Activated T-helper 2 cell treated with anti-CD3 and anti-CD28 coated beads, Interferon-gamma antibody, Interleukin-2, Interleukin-4, amounts not matched to agents 10 μg/mL and 5 μg/mL and 100 μg/mL, durations not matched to agents 14 hours and 24 hours and 36 hours (primary cell): ENCODE results near the gene DEFB118. TPM values are rescaled to one million over a fixed set of nuclear protein-coding genes. Genes with fewer than 3 reads are reported as not detected.

ENCODE experiments used
- DNase-seq: peaks from one replicate; pipeline ENCODE4 v3.0.0; 2021; ENCODE audit warnings: low spot score
- H3K27ac Mint-ChIP-seq: one replicate; pipeline ENCODE4 v1.8.0; 2021; ENCODE audit warnings: mixed read lengths
- H3K27me3 Mint-ChIP-seq: one replicate; pipeline ENCODE4 v1.8.0; 2021; ENCODE audit warnings: low read depth, mixed read lengths
- H3K36me3 Mint-ChIP-seq: one replicate; pipeline ENCODE4 v1.8.0; 2021; ENCODE audit warnings: low read depth, mixed read lengths
- H3K4me1 Mint-ChIP-seq: one replicate; pipeline ENCODE4 v1.8.0; 2021; ENCODE audit warnings: low read depth, mixed read lengths
- H3K4me3 Mint-ChIP-seq: one replicate; pipeline ENCODE4 v1.8.0; 2021; ENCODE audit warnings: low read depth, mild to moderate bottlenecking, moderate library complexity, mixed read lengths
- H3K9me3 Mint-ChIP-seq: one replicate; pipeline ENCODE4 v1.8.0; 2021; ENCODE audit warnings: mixed read lengths
- intact Hi-C: fragments of 100-400 bp; cut with micrococcal nuclease; formaldehyde crosslinking; loops from one replicate; pipeline ENCODE4 v1.15.1; 2023
- total RNA-seq: library from RNA; stranded (reverse); gene quantifications from 2 replicates; pipeline ENCODE4 v1.2.3, GENCODE V29; 2022

Gene DEFB118
- total RNA-seq, 1 donor from 2014 or later = not detected

- no peaks in the 10 kb centered on the region for H3K9me3 Mint-ChIP-seq
- no peak for DNase-seq
- H3K4me1 Mint-ChIP-seq = no peaks in the 10 kb centered on the region
- no peaks in the 10 kb centered on the region for H3K36me3 Mint-ChIP-seq
- intact Hi-C loops = no loop called here
- no peaks in the 10 kb centered on the region for H3K27me3 Mint-ChIP-seq
- no peak overlapping the region for H3K27ac Mint-ChIP-seq
- H3K4me3 Mint-ChIP-seq = no peak overlapping the region
These were observed 46.0 kb downstream of the DEFB118 start for GRCh38 chr20:31414381-31414780.

GRCh38 chr20:31415653-31416052, 47.3 kb downstream of the DEFB118 start:
- intact Hi-C loops = no loop called here
- H3K4me1 Mint-ChIP-seq = no peaks in the 10 kb centered on the region
- no peaks in the 10 kb centered on the region for H3K9me3 Mint-ChIP-seq
- no peaks in the 10 kb centered on the region for H3K36me3 Mint-ChIP-seq
- no peak overlapping the region for H3K4me3 Mint-ChIP-seq
- DNase-seq = no peak
- H3K27ac Mint-ChIP-seq = no peak overlapping the region
- no peaks in the 10 kb centered on the region for H3K27me3 Mint-ChIP-seq

- Mint-ChIP-seq H3K27ac (no peak overlapping the region), H3K9me3 (no peaks in the 10 kb centered on the region), H3K4me1 (no peaks in the 10 kb centered on the region), H3K27me3 (no peaks in the 10 kb centered on the region), H3K4me3 (no peak overlapping the region), H3K36me3 (no peaks in the 10 kb centered on the region)
- intact Hi-C loops = no loop called here
- DNase-seq = no peak
These were observed 49.9 kb downstream of the DEFB118 start for GRCh38 chr20:31418307-31418706.

Other genes with a start within 250 kb of the DEFB118 start
- gene DEFB115, start 110.9 kb upstream of the DEFB118 start, total RNA-seq = not detected in 2 replicates
- not detected in 2 replicates for gene DEFB116, start 60.0 kb upstream of the DEFB118 start, total RNA-seq
- not detected in 2 replicates for gene DEFB119, start 22.0 kb downstream of the DEFB118 start, total RNA-seq
- not detected in 2 replicates for gene DEFB121, start 37.6 kb downstream of the DEFB118 start, total RNA-seq
- not detected in 2 replicates for gene DEFB123, start 72.0 kb downstream of the DEFB118 start, total RNA-seq
- gene DEFB124, start 106.5 kb downstream of the DEFB118 start, total RNA-seq = not detected in 2 replicates
- not detected in 2 replicates for gene REM1, start 106.7 kb downstream of the DEFB118 start, total RNA-seq
- gene HM13, start 145.8 kb downstream of the DEFB118 start, total RNA-seq = 184 and 188 TPM in 2 replicates
- gene ID1, start 236.7 kb downstream of the DEFB118 start, total RNA-seq = 1.5 and 2.1 TPM in 2 replicates